CD14-positive monocyte (primary cell): ENCODE measurements around the gene SRSF2. TPM values are rescaled to one million over a fixed set of nuclear protein-coding genes. Genes with fewer than 3 reads are reported as not detected.
A peak's percentile ranks its signal among the peaks of the same experiment; 100 is the strongest.

Source experiments
- DNase-seq, 3 donors: peaks; one replicate each; pipeline ENCODE4 v3.0.0-alpha.2; 2011 to 2022
- H2AFZ ChIP-seq: 2 replicates; pipeline ENCODE4 v1.6.0; 2012; ENCODE audit warnings: mild to moderate bottlenecking, low read depth, low read length, inconsistent platforms; ENCODE audit not compliant: insufficient read depth, poor library complexity, severe bottlenecking
- H3K27ac ChIP-seq, 2 donors: 1 replicate in 1 of 2; 2 replicates in 1 of 2; pipeline ENCODE4 v1.5.1; 2012 to 2013; ENCODE audit warnings: low read length in 2 of 2, control low read depth in 1 of 2, inconsistent platforms in 1 of 2, low read depth in 1 of 2, mild to moderate bottlenecking in 1 of 2
- H3K27me3 ChIP-seq, 2 donors: one replicate each; pipeline versions ENCODE4 v1.6.0 to v1.6.1; 2011 to 2013; ENCODE audit warnings: low read length in 2 of 2; ENCODE audit not compliant: control insufficient read depth in 2 of 2, insufficient read depth in 2 of 2
- H3K36me3 ChIP-seq, 2 donors: replicated peaks in 1 of 2; 1 replicate in 1 of 2; 2 replicates in 1 of 2; pipeline versions ENCODE4 v1.5.1 to v1.6.1; 2012 to 2013; ENCODE audit warnings: low read length in 2 of 2, control low read depth in 1 of 2, inconsistent platforms in 1 of 2, mild to moderate bottlenecking in 1 of 2; ENCODE audit not compliant: insufficient read depth in 2 of 2, control insufficient read depth in 1 of 2
- H3K4me1 ChIP-seq, 2 donors: 1 replicate in 1 of 2; 2 replicates in 1 of 2; pipeline versions ENCODE4 v1.5.1 to v1.6.1; 2012 to 2013; ENCODE audit warnings: low read length in 2 of 2, control low read depth in 1 of 2, inconsistent platforms in 1 of 2, mild to moderate bottlenecking in 1 of 2, moderate library complexity in 1 of 2; ENCODE audit not compliant: insufficient read depth in 2 of 2, control insufficient read depth in 1 of 2
- H3K4me2 ChIP-seq: replicated peaks from 2 replicates; pipeline ENCODE3; 2012; ENCODE audit warnings: low read length, moderate library complexity, mild to moderate bottlenecking; ENCODE audit not compliant: poor library complexity, severe bottlenecking; ENCODE audit errors: extremely low read depth
- H3K4me3 ChIP-seq, 3 experiments: fragments of 200-600 bp in 1 of 3; sonication (generic) in 1 of 3; replicated peaks in 1 of 3; 1 replicate in 2 of 3; 2 replicates in 1 of 3; pipeline ENCODE4 v1.5.1; 2011 to 2013; ENCODE audit warnings: low read length in 3 of 3, mild to moderate bottlenecking in 3 of 3, control low read depth in 2 of 3, low read depth in 2 of 3, inconsistent platforms in 1 of 3, moderate library complexity in 1 of 3
- H3K79me2 ChIP-seq: 2 replicates; pipeline ENCODE4 v1.6.0; 2012; ENCODE audit warnings: mild to moderate bottlenecking, control low read depth, inconsistent platforms, low read length, moderate library complexity; ENCODE audit not compliant: insufficient read depth
- H3K9ac ChIP-seq: 2 replicates; pipeline ENCODE4 v1.6.0; 2017; ENCODE audit warnings: low read length, mild to moderate bottlenecking; ENCODE audit not compliant: insufficient read depth, poor library complexity, severe bottlenecking
- H3K9me3 ChIP-seq, 2 donors: replicated peaks in 1 of 2; 1 replicate in 1 of 2; 2 replicates in 1 of 2; pipeline versions ENCODE4 v1.5.1 to v1.6.1; 2012 to 2013; ENCODE audit warnings: low read length in 2 of 2, control low read depth in 1 of 2; ENCODE audit not compliant: control insufficient read depth in 1 of 2, insufficient read depth in 1 of 2
- H4K20me1 ChIP-seq: 2 replicates; pipeline ENCODE4 v1.6.0; 2012; ENCODE audit warnings: mild to moderate bottlenecking, low read length, control low read depth, moderate library complexity; ENCODE audit not compliant: insufficient read depth
- H3K27ac Mint-ChIP-seq, 7 donors: one replicate each; pipeline ENCODE4 v1.8.0; 2020; ENCODE audit warnings: mild to moderate bottlenecking in 7 of 7, mixed read lengths in 7 of 7, moderate library complexity in 6 of 7, inconsistent platforms in 2 of 7
- H3K27me3 Mint-ChIP-seq, 3 donors: one replicate each; pipeline ENCODE4 v1.8.0; 2021 to 2022; ENCODE audit warnings: low read depth in 3 of 3, mild to moderate bottlenecking in 3 of 3, mixed read lengths in 3 of 3, moderate library complexity in 3 of 3, inconsistent platforms in 1 of 3
- H3K36me3 Mint-ChIP-seq, 2 donors: one replicate each; pipeline ENCODE4 v1.8.0; 2020; ENCODE audit warnings: mixed read lengths in 2 of 2, inconsistent platforms in 1 of 2, mild to moderate bottlenecking in 1 of 2
- H3K4me1 Mint-ChIP-seq: one replicate; pipeline ENCODE4 v1.8.0; 2020; ENCODE audit warnings: mild to moderate bottlenecking, mixed read lengths
- H3K4me3 Mint-ChIP-seq, 2 donors: one replicate each; pipeline ENCODE4 v1.8.0; 2020; ENCODE audit warnings: mild to moderate bottlenecking in 2 of 2, mixed read lengths in 2 of 2, moderate library complexity in 1 of 2
- H3K9me3 Mint-ChIP-seq, 7 donors: one replicate each; pipeline ENCODE4 v1.8.0; 2020 to 2022; ENCODE audit warnings: mixed read lengths in 7 of 7, mild to moderate bottlenecking in 6 of 7, moderate library complexity in 6 of 7, inconsistent platforms in 2 of 7
- WGBS: methylation state at CpG from one replicate; pipeline ENCODE4 v1.1.5; 2013; ENCODE audit warnings: missing lambda C conversion rate; ENCODE audit not compliant: insufficient coverage; 5-methylcytosine and 5-hydroxymethylcytosine counted together
- intact Hi-C, 2 donors: fragments of 100-400 bp; cut with micrococcal nuclease; formaldehyde crosslinking; loops; one replicate each; pipeline versions ENCODE4 v1.15.0 to v1.15.1; 2023
- polyA plus RNA-seq, 3 donors: library from polyadenylated mRNA; depleted of rRNA in 1 of 3; unstranded in 2 of 3; stranded (reverse) in 1 of 3; fragments of 300-500 nt in 2 of 3; fragments of >200 nt in 1 of 3; fragmentation: Illumina TruSeq in 2 of 3; gene quantifications; 1 replicate in 2 of 3; 2 replicates in 1 of 3; pipeline ENCODE4 v1.2.3, GENCODE V29; 2012 to 2021
- TF ChIP-seq, protein P1 (sequence below): fragments of 200-600 bp; IDR thresholded peaks from one replicate; pipeline ENCODE4 v1.8.0; 2022; ENCODE audit warnings: antibody characterized with exemption, mild to moderate bottlenecking

Gene SRSF2
- polyA plus RNA-seq, 3 donors = 124 to 386 (median 125) TPM

DNA sequence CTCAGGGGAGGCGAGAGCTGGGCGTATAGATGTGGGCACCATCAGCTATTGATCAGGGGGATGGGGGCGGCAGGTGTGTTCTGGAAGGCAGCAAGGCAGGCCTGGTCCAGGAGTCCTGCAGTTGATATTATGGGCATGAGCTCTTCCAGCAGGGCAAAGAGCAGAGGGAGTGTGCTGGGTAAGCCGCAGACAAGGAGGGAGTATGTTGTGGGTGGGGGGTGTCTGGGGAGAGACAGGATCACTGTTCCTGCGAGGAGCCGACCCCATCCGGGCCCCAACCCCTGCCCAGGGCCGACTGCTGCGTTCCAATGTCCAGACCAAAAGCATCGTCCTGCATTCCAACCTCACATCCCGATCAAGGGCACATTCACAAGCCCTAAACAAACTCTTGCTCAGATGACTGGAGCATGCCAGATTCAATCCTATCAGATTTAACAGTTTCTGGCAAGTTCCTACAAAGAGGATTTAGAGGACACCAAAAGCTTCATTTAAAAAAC is 35.6 kb downstream of the SRSF2 start:
- Histone ChIP-seq H3K36me3 (no peaks in the 10 kb centered on the region), H3K9me3 (no peaks in the 10 kb centered on the region), H3K4me2 (no peak overlapping the region), H3K4me3 (no peak overlapping the region), H3K27ac (no peak overlapping the region), H3K27me3 (no peaks in the 10 kb centered on the region), H2AFZ (no peak overlapping the region), H3K4me1 (no peaks in the 10 kb centered on the region), H4K20me1 (no peaks in the 10 kb centered on the region), H3K79me2 (no peaks in the 10 kb centered on the region), H3K9ac (no peak overlapping the region)
- DNase-seq = no peak
- 97% methylated on average over 10 of the region's 11 CpGs for WGBS
- H3K36me3 Mint-ChIP-seq = no peaks in the 10 kb centered on the region
- peaks cover 3% of the 10 kb centered on the region for H3K4me1 Mint-ChIP-seq
- peaks cover 0 to 9% (median 8%) of the 10 kb centered on the region in 3 donors for H3K27me3 Mint-ChIP-seq
- no peak overlapping the region for H3K4me3 Mint-ChIP-seq
- intact Hi-C loops = loop anchor here in 1 of 2 donors (10.0 kb wide), 1 partner anchor 177 kb away; no protein-coding TSS in a partner anchor
- TF ChIP-seq, protein P1, sequence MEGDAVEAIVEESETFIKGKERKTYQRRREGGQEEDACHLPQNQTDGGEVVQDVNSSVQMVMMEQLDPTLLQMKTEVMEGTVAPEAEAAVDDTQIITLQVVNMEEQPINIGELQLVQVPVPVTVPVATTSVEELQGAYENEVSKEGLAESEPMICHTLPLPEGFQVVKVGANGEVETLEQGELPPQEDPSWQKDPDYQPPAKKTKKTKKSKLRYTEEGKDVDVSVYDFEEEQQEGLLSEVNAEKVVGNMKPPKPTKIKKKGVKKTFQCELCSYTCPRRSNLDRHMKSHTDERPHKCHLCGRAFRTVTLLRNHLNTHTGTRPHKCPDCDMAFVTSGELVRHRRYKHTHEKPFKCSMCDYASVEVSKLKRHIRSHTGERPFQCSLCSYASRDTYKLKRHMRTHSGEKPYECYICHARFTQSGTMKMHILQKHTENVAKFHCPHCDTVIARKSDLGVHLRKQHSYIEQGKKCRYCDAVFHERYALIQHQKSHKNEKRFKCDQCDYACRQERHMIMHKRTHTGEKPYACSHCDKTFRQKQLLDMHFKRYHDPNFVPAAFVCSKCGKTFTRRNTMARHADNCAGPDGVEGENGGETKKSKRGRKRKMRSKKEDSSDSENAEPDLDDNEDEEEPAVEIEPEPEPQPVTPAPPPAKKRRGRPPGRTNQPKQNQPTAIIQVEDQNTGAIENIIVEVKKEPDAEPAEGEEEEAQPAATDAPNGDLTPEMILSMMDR = no peak
- H3K27ac Mint-ChIP-seq = no peak overlapping the region
- no peaks in the 10 kb centered on the region for H3K9me3 Mint-ChIP-seq

DNA sequence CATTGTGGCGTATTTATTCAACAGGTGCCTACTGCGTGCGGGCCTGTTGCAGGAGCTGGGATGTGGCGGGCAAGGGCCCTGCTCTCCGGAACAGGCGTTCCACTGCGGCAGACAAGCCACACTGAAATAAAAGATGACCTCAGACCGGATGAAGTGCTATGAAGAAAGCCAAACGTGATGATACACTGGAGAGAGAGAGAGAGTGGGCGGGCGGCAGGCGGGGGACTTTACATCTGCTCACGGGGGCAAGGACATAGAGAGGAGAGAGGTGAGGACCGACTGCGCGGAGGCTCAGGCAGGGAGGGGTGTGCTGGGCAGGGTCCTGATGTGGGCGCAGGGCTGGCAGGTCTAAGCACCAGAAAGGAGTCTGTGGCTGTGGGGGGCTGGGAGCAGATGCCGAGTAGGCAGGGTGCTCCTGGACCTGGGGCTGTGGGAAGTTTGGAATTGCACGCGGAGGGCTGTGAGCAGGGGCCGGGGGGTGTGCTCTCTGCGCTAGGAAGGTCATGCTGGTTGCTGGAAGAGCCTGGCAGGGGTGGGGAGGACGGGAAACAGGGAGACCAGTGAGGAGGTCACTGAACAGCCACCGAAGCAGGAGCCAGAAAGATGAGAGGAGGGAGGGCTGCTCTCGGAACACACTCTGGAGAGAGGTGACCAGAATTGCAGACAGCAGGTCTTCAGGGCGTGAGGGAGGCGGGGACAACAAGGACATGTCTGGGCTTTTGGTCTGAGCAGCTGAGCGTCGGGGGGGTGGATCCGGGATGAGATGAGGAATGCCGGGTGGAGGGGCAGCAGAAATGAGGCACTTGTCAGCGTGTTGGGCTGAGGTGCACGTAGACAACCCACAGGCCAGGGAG is 36.3 kb downstream of the SRSF2 start:
- Histone ChIP-seq H3K9me3 (no peaks in the 10 kb centered on the region), H3K79me2 (no peaks in the 10 kb centered on the region), H3K36me3 (no peaks in the 10 kb centered on the region), H3K27ac (no peak overlapping the region), H3K9ac (no peak overlapping the region), H3K4me2 (no peak overlapping the region), H2AFZ (no peak overlapping the region), H4K20me1 (no peaks in the 10 kb centered on the region), H3K4me3 (no peak overlapping the region), H3K4me1 (no peaks in the 10 kb centered on the region), H3K27me3 (no peaks in the 10 kb centered on the region)
- Mint-ChIP-seq H3K27ac (peak overlapping the region in 1 of 7 donors; percentile 21), H3K36me3 (no peaks in the 10 kb centered on the region), H3K9me3 (no peaks in the 10 kb centered on the region), H3K27me3 (peaks cover 0 to 9% (median 8%) of the 10 kb centered on the region in 3 donors), H3K4me1 (peaks cover 4% of the 10 kb centered on the region), H3K4me3 (no peak overlapping the region)
- TF ChIP-seq, protein P1 = no peak
- no peak for DNase-seq
- 96% methylated on average over 29 of the region's 33 CpGs for WGBS
- intact Hi-C loops = loop anchor here in 1 of 2 donors (10.0 kb wide), 1 partner anchor 176 kb away; no protein-coding TSS in a partner anchor
